HG03521 (cell line): ENCODE measurements around the gene FAM227B.
"Not testable (repeated sequence)": the region's sequence is repeated elsewhere in the genome, so short reads cannot be mapped to it uniquely, and the experiment has no call there.

Source experiments
- ATAC-seq: cut with Tn5 transposase; IDR thresholded peaks from one replicate; pipeline ENCODE4 v1.9.1; 2021; ENCODE audit warnings: mild to moderate bottlenecking, moderate library complexity; ENCODE audit not compliant: unreplicated experiment

The FAM227B gene, protein sequence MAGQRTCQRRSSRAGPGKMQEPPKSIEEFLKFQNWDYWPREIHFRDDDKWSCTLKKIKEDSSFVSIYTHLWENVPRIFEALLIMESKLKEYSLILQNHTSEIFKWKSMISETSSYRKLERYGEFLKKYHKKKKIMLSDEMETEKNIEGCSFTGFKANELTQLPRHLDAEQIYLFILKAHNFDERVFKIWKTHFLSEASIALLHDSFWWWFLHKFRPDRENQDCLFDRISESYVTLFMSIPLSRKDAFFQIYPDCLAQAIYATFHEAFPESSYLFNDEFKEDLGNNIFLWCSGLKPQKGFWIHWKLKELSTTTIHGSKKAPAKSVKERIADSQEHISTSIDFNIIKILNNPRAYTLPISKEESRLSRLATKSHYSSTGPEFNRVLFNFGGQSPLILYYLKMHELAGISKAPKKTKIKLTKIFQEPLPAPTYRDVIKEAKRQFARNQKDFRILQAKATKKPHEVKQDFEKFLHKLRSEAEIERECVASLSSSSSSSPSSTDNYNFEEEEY

DNA sequence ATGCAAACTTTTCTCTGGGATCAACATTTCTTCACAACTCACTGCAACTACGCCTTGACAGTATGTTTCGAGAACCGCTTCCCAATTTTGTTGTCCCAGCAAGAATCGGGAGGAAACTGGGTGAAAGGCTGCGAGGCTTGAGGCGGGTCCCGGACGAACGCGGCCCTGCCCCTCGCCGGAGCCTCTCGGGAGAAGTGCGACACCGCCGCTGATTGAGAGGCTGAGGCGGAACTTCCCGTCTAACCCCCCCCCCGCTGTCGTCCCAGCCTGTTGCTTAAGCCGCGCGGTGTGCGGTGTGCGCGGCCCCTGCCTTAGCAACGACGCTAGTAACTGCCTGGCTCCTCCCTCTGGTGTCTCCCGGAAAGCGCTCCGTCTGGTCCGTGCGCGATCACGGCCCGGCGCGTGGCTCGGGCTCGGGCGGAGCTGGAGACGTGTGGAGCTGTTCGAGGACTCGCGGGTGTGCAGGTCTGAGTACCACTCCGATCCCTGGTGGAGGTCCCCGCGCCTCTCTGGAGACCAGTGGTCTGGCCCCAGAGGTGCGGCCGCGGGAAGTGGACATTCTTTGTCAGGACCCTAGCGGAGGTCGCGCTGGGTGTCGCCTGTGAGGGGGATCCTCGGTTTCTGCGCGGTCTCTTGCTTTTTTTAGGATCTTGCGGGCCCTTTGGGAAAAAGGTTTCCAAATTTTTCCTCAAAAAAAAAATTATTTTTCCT is at the start of gene FAM227B, which contains the start of gene DTWD1:
FAM227B (minus strand) TSS at position 161 of the 711 bp plus-strand sequence. CDS start 5,647 bp downstream, outside the sequence.
DTWD1 (plus strand) TSS at position 391 of the 711 bp plus-strand sequence. CDS start 4,120 bp downstream, outside the sequence.
- peak; percentile 98 for ATAC-seq

DNA sequence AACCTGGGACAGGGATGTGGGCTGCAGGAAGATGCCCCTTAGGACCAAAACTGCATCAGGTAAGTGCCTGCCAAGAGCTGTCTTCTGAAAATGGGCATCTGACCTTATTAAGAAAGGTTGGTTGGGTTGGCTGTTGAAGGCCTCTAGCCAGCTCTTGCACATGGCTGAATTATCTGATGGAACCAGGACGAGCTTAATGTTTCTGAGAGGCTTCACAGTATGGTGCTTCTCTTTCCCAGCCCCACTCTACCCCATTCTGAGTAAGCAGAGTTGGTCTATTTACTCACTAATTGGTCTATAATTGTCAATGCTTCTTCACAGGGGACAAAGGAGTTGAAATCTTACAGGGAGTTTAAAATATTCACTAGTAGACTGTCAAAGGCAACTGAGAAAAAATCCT is 48.7 kb upstream of the FAM227B start:
- ATAC-seq = no peak

- not testable (repeated sequence) for ATAC-seq
Measured at GRCh38 chr15:49666486-49666885, 45.9 kb upstream of the FAM227B start.

DNA sequence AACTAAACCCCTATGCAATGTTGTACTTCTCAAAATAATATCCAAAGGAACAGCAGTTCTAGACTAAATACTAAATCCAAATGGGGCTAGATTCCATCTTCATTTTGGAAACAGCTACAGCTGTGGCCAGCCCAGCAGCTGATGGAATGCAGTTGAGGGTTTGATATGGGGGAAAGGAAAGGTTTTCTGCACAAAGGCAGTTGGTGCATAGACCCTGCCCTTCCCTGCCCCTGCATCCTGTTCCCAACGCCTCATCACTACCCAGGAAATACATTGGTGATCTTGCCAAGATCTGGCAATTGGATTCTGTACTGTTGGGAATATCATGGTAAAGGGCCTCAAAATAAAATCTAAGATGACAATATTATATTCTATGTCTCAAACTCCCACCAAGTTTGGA is 44.1 kb upstream of the FAM227B start:
- ATAC-seq = no peak

DNA sequence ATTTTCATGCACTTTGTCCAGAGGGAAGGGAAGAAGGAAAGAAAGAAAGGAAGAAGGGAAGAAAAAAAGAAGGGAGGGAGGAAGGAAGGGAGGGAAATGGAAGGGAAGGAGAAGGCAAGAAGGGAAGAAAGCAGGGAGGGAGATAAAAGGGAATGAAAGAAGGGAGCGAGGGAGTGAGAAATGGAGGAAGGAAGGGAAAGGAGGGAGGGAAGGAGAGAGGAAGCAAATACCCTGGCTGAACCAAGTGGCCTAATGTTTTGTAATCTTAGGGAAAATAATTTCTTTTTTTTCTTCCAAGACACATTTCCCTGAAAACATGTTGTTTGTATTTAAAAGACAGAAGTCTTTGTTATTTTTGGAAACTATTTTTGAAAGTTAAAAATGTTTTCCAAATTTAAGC is 36.1 kb upstream of the FAM227B start:
- no peak for ATAC-seq

- no peak for ATAC-seq
Measured at GRCh38 chr15:49652922-49653321, 32.3 kb upstream of the FAM227B start.

- ATAC-seq = no peak
Measured at GRCh38 chr15:49650676-49651075, 30.1 kb upstream of the FAM227B start.

- ATAC-seq = no peak
Measured at GRCh38 chr15:49649987-49650386, 29.4 kb upstream of the FAM227B start.

- ATAC-seq = no peak
Measured at GRCh38 chr15:49646891-49647290, 26.3 kb upstream of the FAM227B start.

DNA sequence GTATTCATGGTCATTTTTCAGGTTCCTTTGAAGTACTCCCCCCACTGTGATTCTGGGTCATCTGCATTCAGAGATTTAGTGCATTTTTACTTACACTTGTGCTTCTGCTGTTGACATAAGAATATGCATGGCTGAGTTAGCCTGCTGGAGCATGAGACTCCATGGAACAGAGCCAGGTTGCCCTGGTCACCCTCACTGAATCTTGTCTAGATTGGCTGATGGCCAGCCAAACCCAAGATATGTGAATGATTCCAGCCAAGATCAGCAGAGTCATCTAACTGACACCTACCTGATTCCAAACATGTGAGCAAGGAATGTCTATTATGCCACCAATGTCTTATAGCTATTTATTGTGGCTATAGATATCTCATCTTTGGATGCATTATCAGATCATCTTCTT is 25.3 kb upstream of the FAM227B start:
- no peak for ATAC-seq

- no peak for ATAC-seq
Measured at GRCh38 chr15:49645277-49645676, 24.7 kb upstream of the FAM227B start.

DNA sequence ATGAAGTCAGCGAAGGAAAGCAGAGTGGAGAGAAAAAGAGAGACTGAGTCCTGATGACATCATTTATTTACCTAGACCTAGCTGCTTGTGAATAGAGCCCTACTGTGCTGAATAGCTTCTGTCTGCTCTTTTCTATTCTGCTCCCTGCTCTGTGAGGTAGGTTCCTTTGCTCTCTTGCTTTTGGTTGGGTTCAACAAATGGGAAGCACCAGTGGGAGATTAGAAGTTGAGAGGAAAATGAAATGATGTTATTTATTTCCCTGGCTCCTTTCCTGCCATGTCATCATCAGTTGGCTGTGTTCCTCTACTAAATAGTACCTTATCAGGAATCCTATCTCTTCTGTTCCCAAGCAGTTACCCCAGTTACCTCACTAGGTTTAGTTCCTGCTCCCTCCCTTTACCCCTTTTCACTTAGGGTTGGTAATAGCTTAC is 23.8 kb upstream of the FAM227B start:
- no peak for ATAC-seq

DNA sequence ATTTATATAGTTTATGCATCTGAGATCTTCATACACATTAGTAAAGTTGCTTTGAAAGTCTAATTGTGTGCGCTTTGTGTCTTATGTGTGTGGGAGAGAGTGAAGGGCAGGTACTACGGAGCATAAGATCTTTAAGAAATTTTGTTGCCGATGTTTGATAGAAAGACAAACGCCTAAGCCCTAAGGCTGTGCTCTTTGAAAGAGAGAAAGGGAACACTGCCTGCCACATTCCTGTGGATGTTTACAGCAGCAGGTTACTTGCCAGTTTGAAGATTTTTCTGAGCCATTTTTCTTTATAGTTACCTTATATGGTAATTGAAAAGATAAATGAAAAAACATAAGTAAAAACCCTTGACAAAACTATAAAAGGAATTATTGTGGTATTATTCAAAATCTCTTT is 17.2 kb upstream of the FAM227B start:
- ATAC-seq = no peak

GRCh38 chr15:49628379-49628778 is 7.8 kb upstream of the FAM227B start:
- ATAC-seq = no peak

DNA sequence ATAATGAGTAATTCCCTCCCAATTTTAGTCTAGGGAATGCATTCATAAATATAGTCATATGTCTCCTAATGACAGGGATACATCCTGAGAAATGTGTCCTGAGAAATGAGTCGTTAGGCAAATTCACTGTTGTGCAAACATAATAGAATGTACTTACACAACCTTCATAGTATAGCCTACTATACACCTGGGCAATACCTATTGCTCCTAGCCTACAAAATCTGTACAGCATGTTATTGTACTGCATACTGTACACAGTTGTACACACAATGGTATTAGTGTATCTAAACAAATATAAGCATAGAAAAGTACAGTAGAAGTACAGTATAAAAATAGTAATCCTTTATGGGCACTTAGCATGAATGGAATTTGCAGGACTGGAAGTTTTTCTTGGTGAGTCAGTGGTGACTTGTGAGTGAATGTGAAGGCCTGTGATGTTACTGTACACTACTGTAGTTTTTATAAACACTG is 6.8 kb upstream of the FAM227B start:
- ATAC-seq = no peak

DNA sequence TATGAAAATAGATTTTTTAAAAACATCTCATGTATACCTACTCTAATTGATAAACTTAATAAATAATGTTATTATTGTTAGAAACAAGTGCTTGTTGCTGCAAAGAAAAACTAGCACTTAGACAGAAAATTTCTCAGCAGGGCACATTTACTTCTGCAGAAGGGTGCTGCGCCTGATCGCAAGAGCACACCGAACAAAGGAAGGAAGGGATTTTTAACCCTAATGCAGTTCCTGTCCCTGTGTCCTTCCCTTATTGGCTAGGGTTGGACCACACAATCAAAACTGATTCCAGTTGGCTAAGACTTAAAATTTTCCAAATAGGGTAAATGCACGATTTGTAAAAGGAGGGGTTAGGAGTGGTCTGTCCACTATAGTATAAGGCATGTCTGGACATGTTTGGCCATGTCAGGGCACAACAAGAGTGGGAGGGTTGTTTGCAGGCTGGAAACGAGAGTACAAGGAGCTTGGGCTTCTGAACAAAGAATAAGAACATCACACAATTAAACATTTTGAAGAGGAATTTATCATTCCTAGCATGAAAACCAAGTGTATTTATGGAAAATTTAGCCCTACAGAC is 4.9 kb upstream of the FAM227B start:
- no peak for ATAC-seq

DNA sequence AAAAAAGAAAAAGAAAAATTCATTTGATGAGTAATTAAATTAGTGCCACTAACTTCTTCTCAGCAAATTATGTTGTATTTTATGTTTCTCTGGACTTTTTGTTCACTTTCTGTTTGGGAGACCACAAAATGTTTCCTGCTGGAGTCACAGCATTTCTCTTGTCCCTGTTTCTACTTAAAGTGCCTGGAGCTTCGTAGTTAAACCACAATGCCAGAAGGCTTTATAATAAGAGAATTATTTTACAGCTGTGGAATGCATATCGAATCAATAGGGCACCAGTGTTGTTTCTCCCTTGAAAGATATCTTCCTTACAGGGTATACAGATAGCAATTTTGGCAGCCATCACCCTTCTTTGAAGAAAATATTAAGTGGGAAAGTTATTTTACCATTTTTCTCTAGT is 3.4 kb upstream of the FAM227B start:
- ATAC-seq = no peak

GRCh38 chr15:49622561-49622960 is 1.9 kb upstream of the FAM227B start:
- no peak for ATAC-seq

- no peak for ATAC-seq
Measured at GRCh38 chr15:49621887-49622286, 1.3 kb upstream of the FAM227B start.

DNA sequence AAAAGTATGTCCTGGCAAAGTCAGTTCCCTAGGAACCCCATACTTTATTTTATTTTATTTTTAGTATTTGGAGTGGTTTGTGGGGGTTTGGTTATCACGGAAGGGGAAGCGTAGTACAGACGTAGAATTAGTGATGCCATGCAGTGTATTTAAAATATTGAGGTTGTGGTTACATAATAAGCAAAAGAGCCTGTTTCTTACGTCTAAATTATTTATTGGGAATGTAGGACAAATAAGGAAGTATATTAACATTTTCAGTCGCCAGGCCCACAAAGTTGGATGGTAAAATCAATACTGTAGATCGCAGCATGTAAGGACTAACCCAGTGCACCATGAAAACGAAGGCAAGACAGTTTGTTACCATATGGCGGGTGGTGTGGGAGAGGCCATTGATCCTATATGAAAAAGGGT is 788 bp upstream of the FAM227B start:
- no peak for ATAC-seq

DNA sequence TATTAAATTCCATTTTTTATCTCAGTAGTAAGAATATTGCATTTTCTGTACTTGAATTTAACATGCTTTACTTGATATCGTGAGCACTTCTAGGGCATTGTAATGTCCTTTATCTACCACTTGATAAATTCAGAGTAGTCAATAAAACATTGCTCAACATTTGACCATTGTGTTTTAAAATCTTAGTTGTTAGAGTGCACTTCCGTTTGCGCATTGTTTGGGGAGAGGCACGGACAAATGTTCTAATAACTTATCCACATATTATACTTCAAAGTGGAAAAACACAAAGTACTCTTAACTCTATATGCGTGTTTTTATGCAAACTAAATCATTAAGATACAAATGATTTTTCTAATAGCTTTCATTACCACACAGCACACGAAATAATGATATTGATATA is 419 bp downstream of the FAM227B start:
- ATAC-seq = no peak
